Panc1 (cell line): ENCODE measurements around the gene VOPP1.

Experiments
- POLR2AphosphoS5 ChIP-seq: IDR thresholded peaks from 2 replicates; pipeline ENCODE4 v1.6.1; 2012; ENCODE audit warnings: mild to moderate bottlenecking, low read depth, low read length, moderate library complexity
- REST ChIP-seq, 2 experiments: IDR thresholded peaks; 2 replicates each; pipeline ENCODE4 v1.6.1; 2011 to 2012; ENCODE audit warnings: low read depth in 2 of 2, control low read depth in 1 of 2, low read length in 1 of 2, mild to moderate bottlenecking in 1 of 2, moderate library complexity in 1 of 2; ENCODE audit not compliant: insufficient read depth in 1 of 2
- TCF7L2 ChIP-seq: IDR thresholded peaks from 2 replicates; pipeline ENCODE4 v1.6.1; 2011; ENCODE audit warnings: mild to moderate bottlenecking, low read depth, low read length, inconsistent platforms
- TF ChIP-seq, protein P1 (sequence below): fragments of 450-650 bp; IDR thresholded peaks from 2 replicates; pipeline ENCODE4 v1.5.1; 2017; ENCODE audit warnings: mild to moderate bottlenecking

GRCh38 chr7:55532150-55532917 is 40.0 kb downstream of the VOPP1 start:
- no peak for TF ChIP-seq REST (IDR thresholded peaks at IDR 0.05; ENCODE audit: insufficient read depth in 1 of 2, low read depth in 2 of 2, low read length in 1 of 2)
- TF ChIP-seq, protein P1, sequence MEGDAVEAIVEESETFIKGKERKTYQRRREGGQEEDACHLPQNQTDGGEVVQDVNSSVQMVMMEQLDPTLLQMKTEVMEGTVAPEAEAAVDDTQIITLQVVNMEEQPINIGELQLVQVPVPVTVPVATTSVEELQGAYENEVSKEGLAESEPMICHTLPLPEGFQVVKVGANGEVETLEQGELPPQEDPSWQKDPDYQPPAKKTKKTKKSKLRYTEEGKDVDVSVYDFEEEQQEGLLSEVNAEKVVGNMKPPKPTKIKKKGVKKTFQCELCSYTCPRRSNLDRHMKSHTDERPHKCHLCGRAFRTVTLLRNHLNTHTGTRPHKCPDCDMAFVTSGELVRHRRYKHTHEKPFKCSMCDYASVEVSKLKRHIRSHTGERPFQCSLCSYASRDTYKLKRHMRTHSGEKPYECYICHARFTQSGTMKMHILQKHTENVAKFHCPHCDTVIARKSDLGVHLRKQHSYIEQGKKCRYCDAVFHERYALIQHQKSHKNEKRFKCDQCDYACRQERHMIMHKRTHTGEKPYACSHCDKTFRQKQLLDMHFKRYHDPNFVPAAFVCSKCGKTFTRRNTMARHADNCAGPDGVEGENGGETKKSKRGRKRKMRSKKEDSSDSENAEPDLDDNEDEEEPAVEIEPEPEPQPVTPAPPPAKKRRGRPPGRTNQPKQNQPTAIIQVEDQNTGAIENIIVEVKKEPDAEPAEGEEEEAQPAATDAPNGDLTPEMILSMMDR: no peak
- no peak for TF ChIP-seq POLR2AphosphoS5
- no peak for TF ChIP-seq TCF7L2
